ENCODE data around the gene SYT10.

GRCh38 chr12:33440477-33440876 lies 858 bp upstream of the SYT10 start:
- TF ChIP-seq CTCF (IDR thresholded peaks at IDR 0.05) = no peak
- TF ChIP-seq POLR2A (IDR thresholded peaks at IDR 0.05) = no peak
